ENCODE data around the gene HPCAL1.
A peak's percentile ranks its signal among the peaks of the same experiment; 100 is the strongest.

The HPCAL1 gene

DNA sequence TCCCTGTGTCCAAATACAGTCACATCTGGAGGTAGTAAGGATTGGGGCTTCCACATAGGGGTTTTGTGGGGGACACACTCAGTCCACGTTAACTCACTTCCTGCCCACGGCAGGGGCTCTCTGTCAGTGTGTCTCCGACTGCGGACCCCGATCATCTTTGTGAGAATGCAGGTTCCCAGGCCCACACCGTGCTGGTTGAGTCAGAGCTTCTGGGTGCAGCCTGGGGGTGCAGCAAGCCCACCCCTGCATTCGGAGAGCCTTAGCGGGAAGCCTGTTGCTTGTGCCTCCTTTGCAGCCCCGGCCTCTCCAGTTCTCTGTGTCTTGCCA lies 28.0 kb downstream of the HPCAL1 start:
- Histone ChIP-seq H2BK5ac (ENCODE audit: low read length) (no peak overlapping the region), H3K18ac (ENCODE audit: low read length) (no peak overlapping the region), H3K4me1 (ENCODE audit: control insufficient read depth, low read depth, low read length) (peaks cover 15% of the 10 kb centered on the region), H3K27ac (ENCODE audit: low read depth, low read length) (peak overlapping the region; percentile 10), H2AK5ac (ENCODE audit: low read length) (no peak overlapping the region), H4K8ac (ENCODE audit: low read depth, low read length) (no peak overlapping the region), H2BK15ac (replicated peaks; ENCODE audit: low read depth) (no peak overlapping the region), H3K79me2 (ENCODE audit: control insufficient read depth, insufficient read depth, low read length) (no peaks in the 10 kb centered on the region), H3K27me3 (ENCODE audit: insufficient read depth, low read length, poor library complexity) (no peaks in the 10 kb centered on the region), H2BK120ac (ENCODE audit: low read depth, low read length) (no peak overlapping the region), H3K9ac (ENCODE audit: low read length) (no peak overlapping the region), H3K4me3 (ENCODE audit: low read length) (no peak overlapping the region), H3K56ac (ENCODE audit: low read length) (peak overlapping the region; percentile 54), H3K79me1 (ENCODE audit: low read length) (no peaks in the 10 kb centered on the region), H3K4ac (ENCODE audit: low read depth, low read length) (no peak overlapping the region), H3K4me2 (ENCODE audit: low read length) (no peak overlapping the region), H3K23ac (ENCODE audit: low read length) (no peak overlapping the region), H3K36me3 (ENCODE audit: control insufficient read depth, insufficient read depth, low read length) (no peaks in the 10 kb centered on the region), H4K5ac (ENCODE audit: low read length) (no peak overlapping the region)
- WGBS (ENCODE audit: extremely low coverage, insufficient coverage, low lambda C conversion rate), result no CpG with 5 or more reads among the region's 9 CpGs
- no peak for DNase-seq

DNA sequence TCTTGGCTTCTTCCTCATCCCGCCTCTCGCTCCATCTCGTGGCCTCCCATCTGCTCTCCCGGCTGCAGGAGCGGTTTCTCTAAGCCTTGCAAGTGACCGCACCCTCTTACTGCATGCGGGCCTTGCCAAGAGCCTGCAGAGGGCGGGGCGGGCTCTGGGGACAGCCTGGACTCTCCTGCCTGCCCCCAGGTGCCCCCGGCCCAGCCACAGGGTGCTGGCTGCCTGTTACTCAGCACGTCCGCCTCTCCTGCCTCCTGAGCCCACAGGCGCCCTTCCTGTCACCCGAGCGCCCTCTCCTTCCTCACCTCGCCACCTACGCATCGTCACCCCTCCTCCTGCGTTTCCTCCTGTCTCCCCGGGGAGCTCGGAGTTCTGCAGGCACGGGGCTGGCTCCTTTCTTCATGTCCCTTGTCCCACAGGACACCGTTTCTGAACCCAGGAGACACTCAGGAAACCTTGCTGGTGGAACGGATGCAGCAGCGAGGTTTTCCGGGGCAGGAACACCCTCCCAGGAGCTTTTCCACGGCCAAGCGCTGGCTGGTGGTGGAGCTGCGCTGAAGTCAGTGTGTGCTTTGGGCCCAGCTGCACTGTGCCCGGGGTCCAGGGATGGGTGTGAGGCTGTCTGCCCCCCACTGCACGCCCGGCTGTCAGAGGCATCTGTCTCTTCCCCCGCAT lies 28.5 kb downstream of the HPCAL1 start:
- no peaks in the 10 kb centered on the region for H3K79me2 ChIP-seq (ENCODE audit: control insufficient read depth, insufficient read depth, low read length)
- WGBS (ENCODE audit: extremely low coverage, insufficient coverage, low lambda C conversion rate), result no CpG with 5 or more reads among the region's 33 CpGs
- peaks cover 15% of the 10 kb centered on the region for H3K4me1 ChIP-seq (ENCODE audit: control insufficient read depth, low read depth, low read length)
- H3K27me3 ChIP-seq (ENCODE audit: insufficient read depth, low read length, poor library complexity), result no peaks in the 10 kb centered on the region
- no peak overlapping the region for H2BK5ac ChIP-seq (ENCODE audit: low read length)
- no peak overlapping the region for H3K4me3 ChIP-seq (ENCODE audit: low read length)
- H2BK15ac ChIP-seq (replicated peaks; ENCODE audit: low read depth), result no peak overlapping the region
- H3K23ac ChIP-seq (ENCODE audit: low read length), result no peak overlapping the region
- H3K56ac ChIP-seq (ENCODE audit: low read length), result peak overlapping the region; percentile 54
- no peak overlapping the region for H3K18ac ChIP-seq (ENCODE audit: low read length)
- no peak overlapping the region for H4K5ac ChIP-seq (ENCODE audit: low read length)
- no peak overlapping the region for H4K8ac ChIP-seq (ENCODE audit: low read depth, low read length)
- no peak overlapping the region for H3K9ac ChIP-seq (ENCODE audit: low read length)
- no peak overlapping the region for H3K4me2 ChIP-seq (ENCODE audit: low read length)
- no peak overlapping the region for H3K4ac ChIP-seq (ENCODE audit: low read depth, low read length)
- no peak overlapping the region for H3K27ac ChIP-seq (ENCODE audit: low read depth, low read length)
- H3K79me1 ChIP-seq (ENCODE audit: low read length), result no peaks in the 10 kb centered on the region
- H2AK5ac ChIP-seq (ENCODE audit: low read length), result no peak overlapping the region
- no peaks in the 10 kb centered on the region for H3K36me3 ChIP-seq (ENCODE audit: control insufficient read depth, insufficient read depth, low read length)
- DNase-seq, result peak; percentile 73
- no peak overlapping the region for H2BK120ac ChIP-seq (ENCODE audit: low read depth, low read length)

DNA sequence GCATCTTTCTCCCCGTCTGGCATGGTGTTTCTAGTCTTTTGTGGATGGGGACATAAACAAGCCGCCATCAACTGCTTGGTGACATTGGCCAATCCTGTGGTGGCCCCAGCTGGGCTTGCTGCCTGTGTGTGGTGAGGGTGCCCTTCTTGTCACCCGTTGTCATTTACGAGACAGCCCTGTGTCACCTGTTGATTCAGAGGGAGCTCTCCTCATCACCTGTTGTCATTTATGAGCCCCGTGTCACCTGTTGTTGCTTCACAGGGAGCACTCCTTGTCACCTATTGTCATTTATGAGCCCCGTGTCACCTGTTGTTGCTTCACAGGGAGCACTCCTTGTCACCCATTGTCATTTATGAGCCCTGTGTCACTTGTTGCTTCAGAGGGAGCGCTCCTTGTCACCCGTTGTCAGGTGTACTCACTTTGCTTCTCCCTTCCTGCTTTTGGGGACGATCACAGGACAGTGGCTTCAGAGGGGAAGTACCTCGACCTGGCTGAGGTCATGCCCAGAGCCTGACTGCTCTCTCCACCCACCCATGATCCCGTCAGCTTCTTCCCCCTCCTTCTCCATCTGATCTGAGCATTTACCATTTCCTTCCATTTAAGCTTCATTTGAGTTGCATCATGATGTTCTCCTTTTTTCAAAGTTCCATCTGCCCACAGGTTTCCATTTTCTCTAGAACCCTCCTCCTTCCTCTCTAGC lies 29.1 kb downstream of the HPCAL1 start:
- no peak overlapping the region for H2BK120ac ChIP-seq (ENCODE audit: low read depth, low read length)
- no peak overlapping the region for H3K4me2 ChIP-seq (ENCODE audit: low read length)
- H4K8ac ChIP-seq (ENCODE audit: low read depth, low read length), result no peak overlapping the region
- H3K23ac ChIP-seq (ENCODE audit: low read length), result no peak overlapping the region
- H3K27ac ChIP-seq (ENCODE audit: low read depth, low read length), result no peak overlapping the region
- peak overlapping the region; percentile 88 for H3K18ac ChIP-seq (ENCODE audit: low read length)
- DNase-seq, result no peak
- H2BK5ac ChIP-seq (ENCODE audit: low read length), result no peak overlapping the region
- H2BK15ac ChIP-seq (replicated peaks; ENCODE audit: low read depth), result no peak overlapping the region
- no peaks in the 10 kb centered on the region for H3K79me2 ChIP-seq (ENCODE audit: control insufficient read depth, insufficient read depth, low read length)
- peaks cover 15% of the 10 kb centered on the region for H3K4me1 ChIP-seq (ENCODE audit: control insufficient read depth, low read depth, low read length)
- no peaks in the 10 kb centered on the region for H3K36me3 ChIP-seq (ENCODE audit: control insufficient read depth, insufficient read depth, low read length)
- H2AK5ac ChIP-seq (ENCODE audit: low read length), result no peak overlapping the region
- H3K9ac ChIP-seq (ENCODE audit: low read length), result no peak overlapping the region
- no peaks in the 10 kb centered on the region for H3K27me3 ChIP-seq (ENCODE audit: insufficient read depth, low read length, poor library complexity)
- no peaks in the 10 kb centered on the region for H3K79me1 ChIP-seq (ENCODE audit: low read length)
- H3K56ac ChIP-seq (ENCODE audit: low read length), result peak overlapping the region; percentile 30
- no peak overlapping the region for H3K4me3 ChIP-seq (ENCODE audit: low read length)
- H4K5ac ChIP-seq (ENCODE audit: low read length), result no peak overlapping the region
- WGBS (ENCODE audit: extremely low coverage, insufficient coverage, low lambda C conversion rate), result no CpG with 5 or more reads among the region's 11 CpGs
- no peak overlapping the region for H3K4ac ChIP-seq (ENCODE audit: low read depth, low read length)

DNA sequence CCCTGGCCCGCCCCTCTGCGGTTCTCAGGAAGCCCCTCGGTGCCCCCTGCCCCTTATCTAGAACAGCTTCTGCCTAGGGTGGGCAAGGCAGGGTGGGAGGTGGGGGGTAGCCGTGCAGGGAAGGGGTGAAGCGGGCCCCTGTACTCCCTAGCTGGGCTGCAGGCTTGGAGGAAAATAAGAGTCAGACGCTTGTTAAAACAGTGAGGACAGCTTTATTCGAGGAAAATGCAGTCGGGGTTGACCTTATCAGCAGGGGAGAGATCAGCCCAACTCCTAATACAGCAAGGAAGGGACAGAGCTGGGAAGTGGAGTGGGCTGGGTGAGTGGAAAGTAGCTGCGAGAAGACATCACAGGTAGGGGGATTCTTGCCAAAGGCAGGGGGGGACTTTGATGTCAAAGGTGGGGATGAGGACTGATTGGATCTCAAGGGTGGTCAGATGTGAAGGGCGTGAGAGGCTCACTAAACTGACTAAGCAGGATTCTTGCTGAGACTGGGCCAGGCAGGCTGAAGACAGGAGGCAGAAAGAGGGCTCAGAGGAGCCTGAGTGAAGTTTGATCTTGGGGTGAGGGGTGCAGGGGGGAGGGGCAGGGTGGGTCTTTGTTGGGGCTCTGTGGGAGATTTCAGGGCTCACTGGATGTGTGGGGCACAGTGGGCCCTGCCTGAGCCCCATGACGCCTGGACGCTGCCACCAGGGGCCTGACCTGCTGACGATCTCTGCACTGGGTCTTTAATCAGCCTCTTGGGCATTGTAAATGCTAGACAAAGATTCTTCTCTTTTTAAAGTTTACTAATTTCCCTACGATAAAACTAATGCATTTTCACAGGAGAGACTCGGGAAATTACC lies 29.9 kb downstream of the HPCAL1 start:
- DNase-seq, result peak; percentile 55
- Histone ChIP-seq H3K4ac (ENCODE audit: low read depth, low read length) (peak overlapping the region; percentile 26), H3K36me3 (ENCODE audit: control insufficient read depth, insufficient read depth, low read length) (no peaks in the 10 kb centered on the region), H3K4me1 (ENCODE audit: control insufficient read depth, low read depth, low read length) (peaks cover 11% of the 10 kb centered on the region), H2BK15ac (replicated peaks; ENCODE audit: low read depth) (no peak overlapping the region), H3K4me2 (ENCODE audit: low read length) (no peak overlapping the region), H3K79me1 (ENCODE audit: low read length) (no peaks in the 10 kb centered on the region), H2AK5ac (ENCODE audit: low read length) (no peak overlapping the region), H3K79me2 (ENCODE audit: control insufficient read depth, insufficient read depth, low read length) (no peaks in the 10 kb centered on the region), H2BK120ac (ENCODE audit: low read depth, low read length) (no peak overlapping the region), H4K8ac (ENCODE audit: low read depth, low read length) (no peak overlapping the region), H3K4me3 (ENCODE audit: low read length) (no peak overlapping the region), H3K27ac (ENCODE audit: low read depth, low read length) (no peak overlapping the region), H3K23ac (ENCODE audit: low read length) (no peak overlapping the region), H3K9ac (ENCODE audit: low read length) (no peak overlapping the region), H2BK5ac (ENCODE audit: low read length) (no peak overlapping the region), H3K56ac (ENCODE audit: low read length) (peak overlapping the region; percentile 35), H3K27me3 (ENCODE audit: insufficient read depth, low read length, poor library complexity) (no peaks in the 10 kb centered on the region), H4K5ac (ENCODE audit: low read length) (no peak overlapping the region), H3K18ac (ENCODE audit: low read length) (peak overlapping the region; percentile 88)
- no CpG with 5 or more reads among the region's 15 CpGs for WGBS (ENCODE audit: extremely low coverage, insufficient coverage, low lambda C conversion rate)

DNA sequence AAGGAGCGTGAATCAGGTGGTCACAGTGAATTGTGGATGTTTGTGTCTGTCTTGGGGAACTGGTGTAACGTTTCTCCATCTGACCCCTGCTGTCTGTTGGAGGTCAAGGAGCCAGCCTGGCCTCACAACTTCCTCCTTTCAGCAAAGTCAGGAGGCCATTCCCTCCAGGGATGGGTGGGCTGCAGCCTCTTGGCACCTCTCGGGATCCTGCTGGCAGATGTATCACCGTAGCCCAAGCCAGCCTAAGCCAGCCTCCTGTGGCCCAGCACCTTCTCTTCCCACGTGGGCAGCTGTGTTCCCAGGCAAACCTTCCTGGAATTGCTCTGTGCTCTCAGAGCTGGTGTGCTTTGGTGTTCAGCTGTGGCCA lies 30.5 kb downstream of the HPCAL1 start:
- Histone ChIP-seq H2BK5ac (ENCODE audit: low read length) (no peak overlapping the region), H3K27me3 (ENCODE audit: insufficient read depth, low read length, poor library complexity) (no peaks in the 10 kb centered on the region), H4K5ac (ENCODE audit: low read length) (no peak overlapping the region), H4K8ac (ENCODE audit: low read depth, low read length) (no peak overlapping the region), H2AK5ac (ENCODE audit: low read length) (no peak overlapping the region), H3K4me1 (ENCODE audit: control insufficient read depth, low read depth, low read length) (peaks cover 11% of the 10 kb centered on the region), H3K18ac (ENCODE audit: low read length) (no peak overlapping the region), H3K79me1 (ENCODE audit: low read length) (no peaks in the 10 kb centered on the region), H2BK120ac (ENCODE audit: low read depth, low read length) (no peak overlapping the region), H3K4me2 (ENCODE audit: low read length) (no peak overlapping the region), H3K23ac (ENCODE audit: low read length) (no peak overlapping the region), H3K4me3 (ENCODE audit: low read length) (no peak overlapping the region), H3K56ac (ENCODE audit: low read length) (no peak overlapping the region), H3K9ac (ENCODE audit: low read length) (no peak overlapping the region), H3K79me2 (ENCODE audit: control insufficient read depth, insufficient read depth, low read length) (no peaks in the 10 kb centered on the region), H3K4ac (ENCODE audit: low read depth, low read length) (no peak overlapping the region), H3K27ac (ENCODE audit: low read depth, low read length) (no peak overlapping the region), H2BK15ac (replicated peaks; ENCODE audit: low read depth) (no peak overlapping the region), H3K36me3 (ENCODE audit: control insufficient read depth, insufficient read depth, low read length) (no peaks in the 10 kb centered on the region)
- WGBS (ENCODE audit: extremely low coverage, insufficient coverage, low lambda C conversion rate), result no CpG with 5 or more reads among the region's 5 CpGs
- DNase-seq, result peak; percentile 62
